Fibroblast of the aortic adventitia (primary cell): ENCODE results near the gene DEAF1. TPM values are rescaled to one million over a fixed set of nuclear protein-coding genes. Genes with fewer than 3 reads are reported as not detected.

Experiments
- DNase-seq: peaks from one replicate; pipeline ENCODE4 v3.0.0-alpha.2; 2010; ENCODE audit warnings: low read depth
- H3K4me3 ChIP-seq: 2 replicates; pipeline ENCODE4 v1.5.1; 2011; ENCODE audit warnings: low read depth, mild to moderate bottlenecking, control low read depth, low read length, moderate library complexity
- CTCF ChIP-seq: IDR thresholded peaks from 2 replicates; pipeline ENCODE4 v1.5.1; 2011; ENCODE audit warnings: mild to moderate bottlenecking, low read length, control low read depth, inconsistent platforms; ENCODE audit not compliant: insufficient read depth
- total RNA-seq: library from RNA; depleted of rRNA; stranded (reverse); fragments of >200 nt; gene quantifications from 2 replicates; pipeline ENCODE4 v1.2.3, GENCODE V29; 2012; ENCODE audit warnings: low replicate concordance

Gene DEAF1
- total RNA-seq, 1 donor, result 40.0 TPM

- peak overlapping the region; percentile 80 for H3K4me3 ChIP-seq
- no peak for TF ChIP-seq CTCF
- DNase-seq, result peak; percentile 94
Observed at GRCh38 chr11:696955-697491, 2.0 kb upstream of the DEAF1 start.

GRCh38 chr11:695538-696248 lies 671 bp upstream of the DEAF1 start, which contains the start of gene TMEM80:
Gene TMEM80, plus strand, starts transcription at chr11:695816. Its CDS starts 12 bp downstream, at chr11:695828.
- peak; percentile 97 for DNase-seq
- peak within 1 kb of the TSS; percentile 80 for H3K4me3 ChIP-seq
- no peak for TF ChIP-seq CTCF

- peak overlapping the region; percentile 73 for H3K4me3 ChIP-seq
- no peak for TF ChIP-seq CTCF
- no peak for DNase-seq
Observed at GRCh38 chr11:695288-695537, 191 bp upstream of the DEAF1 start.

- no peak for DNase-seq
- no peak for TF ChIP-seq CTCF
Observed at GRCh38 chr11:693887-694562, 997 bp downstream of the DEAF1 start.

GRCh38 chr11:693415-693831 lies 1.6 kb downstream of the DEAF1 start:
- peak overlapping the region; percentile 68 for H3K4me3 ChIP-seq

More at GRCh38 chr11:693887-694562, 997 bp downstream of the DEAF1 start:
- peak overlapping the region; percentile 68 for H3K4me3 ChIP-seq

GRCh38 chr11:692824-693414 lies 2.1 kb downstream of the DEAF1 start:
- peak; percentile 20 for DNase-seq

More at GRCh38 chr11:693415-693831, 1.6 kb downstream of the DEAF1 start:
- DNase-seq, result peak; percentile 33
- no peak for TF ChIP-seq CTCF

More at GRCh38 chr11:692824-693414, 2.1 kb downstream of the DEAF1 start:
- no peak overlapping the region for H3K4me3 ChIP-seq
- TF ChIP-seq CTCF, result no peak
